HG02938 (cell line): ENCODE measurements around the gene ERICH2.

Source experiments
- ATAC-seq: cut with Tn5 transposase; IDR thresholded peaks from one replicate; pipeline ENCODE4 v1.9.1; 2021; ENCODE audit warnings: mild to moderate bottlenecking, moderate library complexity; ENCODE audit not compliant: unreplicated experiment

ERICH2 gene

GRCh38 chr2:170830166-170830565 lies 60.0 kb downstream of the ERICH2 start:
- no peak for ATAC-seq

GRCh38 chr2:170831115-170831514 lies 60.9 kb downstream of the ERICH2 start:
- ATAC-seq: no peak

GRCh38 chr2:170836027-170836426 lies 65.8 kb downstream of the ERICH2 start:
- ATAC-seq: no peak

- ATAC-seq: no peak
Observed at GRCh38 chr2:170840717-170841210, 70.6 kb downstream of the ERICH2 start.

- no peak for ATAC-seq
Observed at GRCh38 chr2:170842785-170843184, 72.6 kb downstream of the ERICH2 start.

GRCh38 chr2:170843656-170844055 lies 73.5 kb downstream of the ERICH2 start:
- no peak for ATAC-seq

GRCh38 chr2:170845343-170845742 lies 75.2 kb downstream of the ERICH2 start:
- ATAC-seq: no peak

GRCh38 chr2:170846314-170846713 lies 76.1 kb downstream of the ERICH2 start:
- ATAC-seq: no peak

- no peak for ATAC-seq
Observed at GRCh38 chr2:170847716-170848115, 77.5 kb downstream of the ERICH2 start.
